ENCODE data around the gene SYNDIG1.

GRCh38 chr20:24573557-24573956, 104.1 kb downstream of the SYNDIG1 start:
- no peak for TF ChIP-seq CTCF (conservative IDR thresholded peaks at IDR 0.05; ENCODE audit: low read depth, low read length)
- no peak for TF ChIP-seq EZH2 (IDR thresholded peaks at IDR 0.05; ENCODE audit: borderline replicate concordance, low read depth, low read length, poor library complexity, severe bottlenecking)

All from A673 (cell line).